MM.1S (cell line): ENCODE measurements around the gene TSHZ2.

Source experiments
- DNase-seq: peaks from one replicate; pipeline ENCODE4 v3.0.0-alpha.2; 2015
- H2AFZ ChIP-seq: fragments of 300-600 bp; sonication (generic); 2 replicates; pipeline ENCODE4 v1.6.0; 2016; ENCODE audit warnings: antibody characterized with exemption, low read length
- H3F3A ChIP-seq: fragments of 300-600 bp; sonication (generic); 2 replicates; pipeline ENCODE4 v1.6.1; 2016; ENCODE audit warnings: mild to moderate bottlenecking, antibody characterized with exemption, low read length, moderate library complexity, mixed read lengths; ENCODE audit not compliant: insufficient read depth
- H3K27ac ChIP-seq: fragments of 300-600 bp; sonication (generic); 2 replicates; pipeline ENCODE4 v1.5.1; 2016; ENCODE audit warnings: mild to moderate bottlenecking, low read length
- H3K27me3 ChIP-seq: fragments of 300-600 bp; sonication (generic); replicated peaks from 2 replicates; pipeline ENCODE4 v1.6.0; 2016; ENCODE audit warnings: low read length; ENCODE audit not compliant: insufficient read depth
- H3K36me3 ChIP-seq: fragments of 300-600 bp; sonication (generic); replicated peaks from 2 replicates; pipeline ENCODE4 v1.6.1; 2016; ENCODE audit warnings: mild to moderate bottlenecking, low read length, mixed read lengths; ENCODE audit not compliant: insufficient read depth
- H3K4me1 ChIP-seq: fragments of 300-600 bp; sonication (generic); 2 replicates; pipeline ENCODE4 v1.6.1; 2016; ENCODE audit warnings: low read length, mixed read lengths
- H3K4me2 ChIP-seq: fragments of 300-600 bp; sonication (generic); 2 replicates; pipeline ENCODE4 v1.6.0; 2016; ENCODE audit warnings: low read depth, low read length
- H3K4me3 ChIP-seq: fragments of 300-600 bp; sonication (generic); 2 replicates; pipeline ENCODE4 v1.5.1; 2016; ENCODE audit warnings: low read length, mixed read lengths
- H3K79me2 ChIP-seq: fragments of 300-600 bp; sonication (generic); 2 replicates; pipeline ENCODE4 v1.6.1; 2016; ENCODE audit warnings: mixed run types, low read length, mixed read lengths
- H3K9ac ChIP-seq: fragments of 300-600 bp; sonication (generic); 2 replicates; pipeline ENCODE4 v1.6.1; 2016; ENCODE audit warnings: low read length, mixed read lengths
- H3K9me2 ChIP-seq: fragments of 300-600 bp; sonication (generic); replicated peaks from 2 replicates; pipeline ENCODE4 v1.6.1; 2016; ENCODE audit warnings: mild to moderate bottlenecking, low read length, mixed read lengths; ENCODE audit not compliant: insufficient read depth
- H3K9me3 ChIP-seq: fragments of 300-600 bp; sonication (generic); replicated peaks from 2 replicates; pipeline ENCODE4 v1.6.1; 2016; ENCODE audit warnings: mild to moderate bottlenecking, low read length, mixed read lengths; ENCODE audit not compliant: insufficient read depth
- H4K20me1 ChIP-seq: fragments of 300-600 bp; sonication (generic); 2 replicates; pipeline ENCODE4 v1.6.1; 2016; ENCODE audit warnings: mild to moderate bottlenecking, low read length, moderate library complexity, mixed read lengths; ENCODE audit not compliant: insufficient read depth
- CTCF ChIP-seq: fragments of 300-600 bp; sonication (generic); IDR thresholded peaks from 2 replicates; pipeline ENCODE4 v1.5.1; 2016; ENCODE audit warnings: antibody characterized with exemption, low read length, mixed read lengths
- EZH2 ChIP-seq: fragments of 300-600 bp; sonication (generic); optimal IDR thresholded peaks from 2 replicates; pipeline ENCODE3; 2017; ENCODE audit warnings: low read depth, mild to moderate bottlenecking, antibody characterized with exemption, low read length, mixed read lengths
- EZH2phosphoT487 ChIP-seq: fragments of 300-600 bp; sonication (generic); IDR thresholded peaks from 2 replicates; pipeline ENCODE4 v1.6.1; 2018; ENCODE audit warnings: antibody characterized with exemption, low read length

TSHZ2 gene

GRCh38 chr20:53376021-53376420, 403.9 kb downstream of the TSHZ2 start:
- H3K9me2 ChIP-seq = no peaks in the 10 kb centered on the region
- no peaks in the 10 kb centered on the region for H3K36me3 ChIP-seq
- H3F3A ChIP-seq = no peaks in the 10 kb centered on the region
- H4K20me1 ChIP-seq = no peaks in the 10 kb centered on the region
- no peaks in the 10 kb centered on the region for H3K27me3 ChIP-seq
- H3K9me3 ChIP-seq = no peaks in the 10 kb centered on the region
- no peaks in the 10 kb centered on the region for H3K79me2 ChIP-seq
- TF ChIP-seq CTCF (no peak), EZH2 (no peak), EZH2phosphoT487 (no peak)
- H3K9ac ChIP-seq = no peak overlapping the region
- no peak overlapping the region for H3K27ac ChIP-seq
- no peak overlapping the region for H2AFZ ChIP-seq
- H3K4me3 ChIP-seq = no peak overlapping the region
- DNase-seq = no peak
- no peaks in the 10 kb centered on the region for H3K4me1 ChIP-seq
- no peak overlapping the region for H3K4me2 ChIP-seq

GRCh38 chr20:53379014-53379832, 407.1 kb downstream of the TSHZ2 start:
- Histone ChIP-seq H2AFZ (no peak overlapping the region), H3K4me2 (no peak overlapping the region), H3K4me3 (no peak overlapping the region), H3K36me3 (no peaks in the 10 kb centered on the region), H3K27ac (no peak overlapping the region), H4K20me1 (no peaks in the 10 kb centered on the region), H3K79me2 (no peaks in the 10 kb centered on the region), H3F3A (no peaks in the 10 kb centered on the region), H3K27me3 (no peaks in the 10 kb centered on the region), H3K4me1 (no peaks in the 10 kb centered on the region), H3K9ac (no peak overlapping the region), H3K9me2 (no peaks in the 10 kb centered on the region), H3K9me3 (no peaks in the 10 kb centered on the region)
- TF ChIP-seq EZH2 (no peak), CTCF (no peak)
- no peak for DNase-seq

DNA sequence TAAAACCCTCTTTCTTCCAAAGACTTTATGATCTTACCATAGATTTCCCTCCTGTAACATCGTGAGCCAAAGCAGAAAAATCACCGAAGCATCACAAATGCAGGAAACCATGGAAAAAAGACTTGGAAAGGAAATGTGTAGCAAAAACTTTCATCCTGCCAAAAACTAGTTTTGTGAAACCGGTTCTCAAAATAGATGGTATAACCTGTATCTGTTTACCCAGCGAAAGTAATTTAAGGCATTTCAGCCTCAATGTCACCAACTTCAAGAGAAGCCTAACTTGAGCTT, 407.6 kb downstream of the TSHZ2 start:
- Histone ChIP-seq H4K20me1 (no peaks in the 10 kb centered on the region), H2AFZ (no peak overlapping the region), H3K4me3 (no peak overlapping the region), H3K27me3 (no peaks in the 10 kb centered on the region), H3K4me1 (no peaks in the 10 kb centered on the region), H3K27ac (no peak overlapping the region), H3K9ac (no peak overlapping the region), H3K9me2 (no peaks in the 10 kb centered on the region), H3K9me3 (no peaks in the 10 kb centered on the region), H3F3A (no peaks in the 10 kb centered on the region), H3K36me3 (no peaks in the 10 kb centered on the region), H3K79me2 (no peaks in the 10 kb centered on the region), H3K4me2 (no peak overlapping the region)
- TF ChIP-seq EZH2 = no peak
- no peak for TF ChIP-seq CTCF
- TF ChIP-seq EZH2phosphoT487 = no peak
- DNase-seq = no peak
